Smooth muscle cell (in vitro differentiated cells): ENCODE measurements around the gene RNF212. TPM values are rescaled to one million over a fixed set of nuclear protein-coding genes. Genes with fewer than 3 reads are reported as not detected.
"Not testable (repeated sequence)": the region's sequence is repeated elsewhere in the genome, so short reads cannot be mapped to it uniquely, and the experiment has no call there.

Experiments
- DNase-seq: peaks from one replicate; lab custom pipeline; 2025; ENCODE audit not compliant: unreplicated experiment; lab: John Stamatoyannopoulos, UW
- H2AFZ ChIP-seq: fragments of 200-600 bp; sonication (generic); 2 replicates; pipeline ENCODE4 v1.6.0; 2016; ENCODE audit warnings: antibody characterized with exemption, low read depth, mild to moderate bottlenecking
- H3F3A ChIP-seq: fragments of 200-600 bp; sonication (generic); 2 replicates; pipeline ENCODE4 v1.6.0; 2017; ENCODE audit warnings: antibody characterized with exemption, low read depth
- H3K27ac ChIP-seq: fragments of 200-600 bp; sonication (generic); 2 replicates; pipeline ENCODE4 v1.5.1; 2016; ENCODE audit warnings: low read depth, mild to moderate bottlenecking
- H3K27me3 ChIP-seq: fragments of 200-600 bp; sonication (generic); 2 replicates; pipeline ENCODE4 v1.6.1; 2016; ENCODE audit warnings: low read depth, mild to moderate bottlenecking
- H3K36me3 ChIP-seq: fragments of 200-600 bp; sonication (generic); 2 replicates; pipeline ENCODE4 v1.5.1; 2016; ENCODE audit warnings: low read depth
- H3K4me1 ChIP-seq: fragments of 200-600 bp; sonication (generic); 2 replicates; pipeline ENCODE4 v1.5.1; 2016; ENCODE audit warnings: low read depth
- H3K4me2 ChIP-seq: fragments of 200-600 bp; sonication (generic); 2 replicates; pipeline ENCODE4 v1.6.0; 2016; ENCODE audit warnings: mild to moderate bottlenecking
- H3K4me3 ChIP-seq: fragments of 200-600 bp; sonication (generic); 2 replicates; pipeline ENCODE4 v1.5.1; 2016; ENCODE audit warnings: mild to moderate bottlenecking
- H3K79me2 ChIP-seq: fragments of 200-600 bp; sonication (generic); 2 replicates; pipeline ENCODE4 v1.6.0; 2016; ENCODE audit warnings: low read depth, mild to moderate bottlenecking
- H3K9ac ChIP-seq: fragments of 200-600 bp; sonication (generic); 2 replicates; pipeline ENCODE4 v1.6.0; 2016; ENCODE audit warnings: low read depth
- H3K9me3 ChIP-seq: fragments of 200-600 bp; sonication (generic); replicated peaks from 2 replicates; pipeline ENCODE4 v1.5.1; 2016; ENCODE audit warnings: low read depth
- H4K20me1 ChIP-seq: fragments of 200-600 bp; sonication (generic); 2 replicates; pipeline ENCODE4 v1.6.0; 2016; ENCODE audit warnings: low read depth
- CTCF ChIP-seq: fragments of 200-600 bp; sonication (generic); IDR thresholded peaks from 2 replicates; pipeline ENCODE4 v1.5.1; 2017; ENCODE audit warnings: borderline replicate concordance, mild to moderate bottlenecking, antibody characterized with exemption; ENCODE audit not compliant: insufficient read depth, poor library complexity, severe bottlenecking
- WGBS: methylation state at CpG from one replicate; pipeline ENCODE4 v1.1.7; 2016; ENCODE audit warnings: low lambda C conversion rate; 5-methylcytosine and 5-hydroxymethylcytosine counted together
- polyA plus RNA-seq: library from polyadenylated mRNA; unstranded; fragments of >200 nt; fragmentation: Nextera tagmentation; extraction: Ambion mirVana; gene quantifications from 2 replicates; pipeline ENCODE4 v1.2.1, GENCODE V29; 2016
- total RNA-seq: library from RNA; depleted of rRNA; stranded (reverse); fragments of >200 nt; gene quantifications from 2 replicates; pipeline ENCODE4 v1.2.3, GENCODE V29; 2014

The RNF212 gene
- total and polyA plus RNA-seq, 2 experiments from 2014 or later = 1.3 to 4.6 TPM

GRCh38 chr4:1133033-1133432, 19.7 kb upstream of the RNF212 start:
- H3K79me2 ChIP-seq = no peaks in the 10 kb centered on the region
- no peak for TF ChIP-seq CTCF
- no peak for DNase-seq
- H3K27me3 ChIP-seq = peaks cover 7% of the 10 kb centered on the region
- no peaks in the 10 kb centered on the region for H3K9me3 ChIP-seq
- no peaks in the 10 kb centered on the region for H3F3A ChIP-seq
- no peaks in the 10 kb centered on the region for H3K36me3 ChIP-seq
- H3K9ac ChIP-seq = no peak overlapping the region
- H3K27ac ChIP-seq = no peak overlapping the region
- H4K20me1 ChIP-seq = no peaks in the 10 kb centered on the region
- no peak overlapping the region for H2AFZ ChIP-seq
- 82% methylated on average over 8 of the region's 8 CpGs for WGBS
- H3K4me2 ChIP-seq = no peak overlapping the region
- no peak overlapping the region for H3K4me3 ChIP-seq
- no peaks in the 10 kb centered on the region for H3K4me1 ChIP-seq

GRCh38 chr4:1130316-1131186, 17.2 kb upstream of the RNF212 start:
- Histone ChIP-seq H3K4me1 (no peaks in the 10 kb centered on the region), H3K9me3 (no peaks in the 10 kb centered on the region), H3F3A (no peaks in the 10 kb centered on the region), H3K9ac (no peak overlapping the region), H2AFZ (no peak overlapping the region), H4K20me1 (peaks cover 7% of the 10 kb centered on the region), H3K27ac (no peak overlapping the region), H3K79me2 (no peaks in the 10 kb centered on the region), H3K27me3 (no peaks in the 10 kb centered on the region), H3K36me3 (no peaks in the 10 kb centered on the region), H3K4me3 (no peak overlapping the region), H3K4me2 (no peak overlapping the region)
- 33% methylated on average over 13 of the region's 13 CpGs for WGBS
- TF ChIP-seq CTCF = peak; percentile 99
- DNase-seq = peak; percentile 35

- Histone ChIP-seq H3K4me2 (no peak overlapping the region), H3K27me3 (no peaks in the 10 kb centered on the region), H3K9me3 (no peaks in the 10 kb centered on the region), H3K27ac (no peak overlapping the region), H3K79me2 (no peaks in the 10 kb centered on the region), H3F3A (no peaks in the 10 kb centered on the region), H3K4me1 (no peaks in the 10 kb centered on the region), H3K9ac (no peak overlapping the region), H3K36me3 (no peaks in the 10 kb centered on the region), H4K20me1 (peaks cover 7% of the 10 kb centered on the region), H2AFZ (no peak overlapping the region), H3K4me3 (no peak overlapping the region)
- no peak for DNase-seq
- TF ChIP-seq CTCF = no peak
- 75% methylated on average over 1 of the region's 1 CpG for WGBS
These were observed 13.1 kb upstream of the RNF212 start for GRCh38 chr4:1126506-1126905.

GRCh38 chr4:1125466-1125865, 12.1 kb upstream of the RNF212 start:
- not testable (repeated sequence) for H3K4me2 ChIP-seq, DNase-seq, H2AFZ ChIP-seq, H3K79me2 ChIP-seq, H3K27me3 ChIP-seq, H3K9ac ChIP-seq, H4K20me1 ChIP-seq, H3K36me3 ChIP-seq, H3K9me3 ChIP-seq, H3K4me1 ChIP-seq, H3K4me3 ChIP-seq, H3K27ac ChIP-seq, H3F3A ChIP-seq
- 94% methylated on average over 4 of the region's 4 CpGs for WGBS
